Esophagus squamous epithelium (tissue), 4 donors: ENCODE data around the gene TRAF3.

Experiments
- POLR2A ChIP-seq, 4 donors: fragments of 450-650 bp; IDR thresholded peaks; one replicate each; pipeline ENCODE4 v1.6.1; 2017; ENCODE audit warnings: antibody characterized with exemption in 4 of 4, mild to moderate bottlenecking in 4 of 4, moderate library complexity in 3 of 4
- TF ChIP-seq, protein P1 (sequence below), 6 experiments: fragments of 450-650 bp in 4 of 6; fragments of 200-600 bp in 2 of 6; sonication (generic) in 2 of 6; IDR thresholded peaks; one replicate each; pipeline ENCODE4 v1.5.1; 2016 to 2019; ENCODE audit warnings: antibody characterized with exemption in 6 of 6, mild to moderate bottlenecking in 4 of 6, moderate library complexity in 4 of 6

DNA sequence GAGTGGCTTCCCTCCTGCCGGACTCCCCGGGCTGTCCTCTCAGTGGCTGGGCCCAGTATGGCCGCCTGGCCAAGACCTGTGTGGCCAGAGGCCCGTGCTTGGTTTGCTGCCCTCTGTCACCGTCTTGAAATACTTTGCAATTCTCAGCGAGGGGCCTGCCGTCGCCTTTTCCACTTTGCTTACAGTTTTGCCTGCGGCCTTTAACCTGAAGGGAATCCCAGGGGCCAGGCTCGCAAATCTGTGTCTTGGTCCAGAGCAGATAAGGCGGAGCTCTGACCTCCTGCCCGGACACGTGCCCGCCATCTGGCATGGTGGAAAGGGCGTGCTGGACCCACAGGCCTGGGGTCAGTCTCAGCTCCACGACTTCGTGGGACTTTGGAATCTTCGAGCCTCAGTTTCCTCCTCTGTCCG is 134.3 kb downstream of the TRAF3 start:
- TF ChIP-seq, protein P1, sequence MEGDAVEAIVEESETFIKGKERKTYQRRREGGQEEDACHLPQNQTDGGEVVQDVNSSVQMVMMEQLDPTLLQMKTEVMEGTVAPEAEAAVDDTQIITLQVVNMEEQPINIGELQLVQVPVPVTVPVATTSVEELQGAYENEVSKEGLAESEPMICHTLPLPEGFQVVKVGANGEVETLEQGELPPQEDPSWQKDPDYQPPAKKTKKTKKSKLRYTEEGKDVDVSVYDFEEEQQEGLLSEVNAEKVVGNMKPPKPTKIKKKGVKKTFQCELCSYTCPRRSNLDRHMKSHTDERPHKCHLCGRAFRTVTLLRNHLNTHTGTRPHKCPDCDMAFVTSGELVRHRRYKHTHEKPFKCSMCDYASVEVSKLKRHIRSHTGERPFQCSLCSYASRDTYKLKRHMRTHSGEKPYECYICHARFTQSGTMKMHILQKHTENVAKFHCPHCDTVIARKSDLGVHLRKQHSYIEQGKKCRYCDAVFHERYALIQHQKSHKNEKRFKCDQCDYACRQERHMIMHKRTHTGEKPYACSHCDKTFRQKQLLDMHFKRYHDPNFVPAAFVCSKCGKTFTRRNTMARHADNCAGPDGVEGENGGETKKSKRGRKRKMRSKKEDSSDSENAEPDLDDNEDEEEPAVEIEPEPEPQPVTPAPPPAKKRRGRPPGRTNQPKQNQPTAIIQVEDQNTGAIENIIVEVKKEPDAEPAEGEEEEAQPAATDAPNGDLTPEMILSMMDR (IDR thresholded peaks at IDR 0.05) = no peak
- TF ChIP-seq POLR2A (IDR thresholded peaks at IDR 0.05) = no peak
